Activated naive CD8-positive, alpha-beta T cell treated with anti-CD3 and anti-CD28 coated beads for 36 hours (primary cell): Measurements from ENCODE around the gene NBPF3. TPM values are rescaled to one million over a fixed set of nuclear protein-coding genes. Genes with fewer than 3 reads are reported as not detected.
A peak's percentile ranks its signal among the peaks of the same experiment; 100 is the strongest.
"Not testable (repeated sequence)": the region's sequence is repeated elsewhere in the genome, so short reads cannot be mapped to it uniquely, and the experiment has no call there.

ENCODE experiments used
- DNase-seq: peaks from one replicate; pipeline ENCODE4 v3.0.0; 2021
- H3K27ac Mint-ChIP-seq: one replicate; pipeline ENCODE4 v1.8.0; 2022; ENCODE audit warnings: mild to moderate bottlenecking, moderate library complexity, mixed read lengths
- H3K27me3 Mint-ChIP-seq: one replicate; pipeline ENCODE4 v1.8.0; 2022; ENCODE audit warnings: mild to moderate bottlenecking, mixed read lengths
- H3K36me3 Mint-ChIP-seq: one replicate; pipeline ENCODE4 v1.8.0; 2021; ENCODE audit warnings: mild to moderate bottlenecking, mixed read lengths
- H3K4me1 Mint-ChIP-seq: one replicate; pipeline ENCODE4 v1.8.0; 2021; ENCODE audit warnings: mixed read lengths
- H3K4me3 Mint-ChIP-seq: one replicate; pipeline ENCODE4 v1.8.0; 2022; ENCODE audit warnings: mild to moderate bottlenecking, moderate library complexity, mixed read lengths
- H3K9me3 Mint-ChIP-seq: one replicate; pipeline ENCODE4 v1.8.0; 2022; ENCODE audit warnings: mixed read lengths
- total RNA-seq, 2 experiments: library from RNA; stranded (reverse); gene quantifications; one replicate each; pipeline ENCODE4 v1.2.3, GENCODE V29; 2021

NBPF3 gene
- total RNA-seq, 2 experiments from 2014 or later: 3.9 to 4.2 TPM

DNA sequence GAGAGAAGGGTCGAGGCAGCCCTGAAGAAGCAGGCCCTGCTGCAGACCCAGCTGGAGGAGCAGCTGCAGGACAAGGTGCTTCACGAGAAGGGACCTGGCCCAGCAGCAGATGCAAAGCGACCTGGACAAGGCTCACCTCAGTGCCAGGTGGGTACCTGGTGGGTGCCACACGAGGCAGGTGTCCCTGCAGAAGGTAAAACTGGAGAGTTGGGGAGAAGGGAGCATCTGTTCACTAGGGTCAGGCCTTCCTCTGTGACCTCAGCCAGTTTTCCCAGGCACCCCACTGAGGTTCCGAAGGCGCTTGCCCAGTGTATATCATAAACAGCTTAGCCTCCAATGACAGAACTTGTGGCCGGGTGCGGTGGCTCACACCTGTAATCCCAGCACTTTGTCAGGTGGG, 5.5 kb upstream of the NBPF3 start:
- peaks cover 6% of the 10 kb centered on the region for H3K27me3 Mint-ChIP-seq

DNA sequence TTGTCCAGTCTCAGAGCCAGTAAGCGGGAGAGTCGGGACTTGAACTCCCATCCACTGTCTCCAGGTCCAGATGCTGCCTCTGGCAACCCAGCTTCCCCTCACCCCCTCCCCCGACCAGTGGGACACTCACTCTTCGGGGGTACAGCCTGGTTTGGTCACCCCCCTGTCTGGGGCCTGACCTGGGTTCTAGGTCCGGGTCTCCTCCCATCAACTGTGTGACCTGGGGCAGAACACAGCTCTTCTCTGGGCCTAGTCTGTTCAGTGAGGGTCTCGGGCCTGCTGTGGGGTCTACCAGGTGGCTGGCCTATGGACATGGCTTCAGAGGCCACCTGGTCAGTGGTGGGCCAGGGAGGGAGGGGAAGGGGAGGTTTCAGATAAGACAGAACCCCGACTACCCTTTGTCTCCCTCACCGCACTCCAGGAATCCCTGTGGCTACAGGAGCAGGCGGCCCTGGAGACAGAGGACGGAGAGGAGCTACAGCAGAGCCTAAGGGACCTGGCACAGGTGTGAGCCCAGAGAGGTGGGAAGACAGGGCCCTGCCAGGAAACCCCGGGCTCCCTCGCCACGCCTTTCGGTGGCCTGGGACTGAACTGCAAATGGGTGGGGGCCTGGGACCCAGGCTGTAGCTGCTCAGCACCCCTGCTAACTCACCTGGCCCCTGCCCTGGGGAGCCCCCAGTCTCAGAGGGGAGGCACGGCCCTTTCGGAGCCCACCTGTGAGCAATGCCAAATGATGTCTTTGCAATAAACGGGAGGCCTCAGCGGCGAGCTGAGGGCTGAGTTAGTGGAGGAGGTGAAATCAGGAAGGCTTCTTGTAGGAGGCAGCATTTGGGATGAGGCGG, 4.1 kb upstream of the NBPF3 start:
- Mint-ChIP-seq H3K36me3 (no peaks in the 10 kb centered on the region), H3K4me1 (peaks cover 16% of the 10 kb centered on the region), H3K27ac (no peak overlapping the region), H3K9me3 (no peaks in the 10 kb centered on the region), H3K4me3 (no peak overlapping the region), H3K27me3 (peaks cover 7% of the 10 kb centered on the region)
- DNase-seq: no peak

More for the DNA sequence above, 5.5 kb upstream of the NBPF3 start:
- DNase-seq: no peak
- Mint-ChIP-seq H3K4me3 (no peak overlapping the region), H3K27ac (no peak overlapping the region), H3K36me3 (no peaks in the 10 kb centered on the region), H3K9me3 (no peaks in the 10 kb centered on the region), H3K4me1 (peaks cover 8% of the 10 kb centered on the region)

DNA sequence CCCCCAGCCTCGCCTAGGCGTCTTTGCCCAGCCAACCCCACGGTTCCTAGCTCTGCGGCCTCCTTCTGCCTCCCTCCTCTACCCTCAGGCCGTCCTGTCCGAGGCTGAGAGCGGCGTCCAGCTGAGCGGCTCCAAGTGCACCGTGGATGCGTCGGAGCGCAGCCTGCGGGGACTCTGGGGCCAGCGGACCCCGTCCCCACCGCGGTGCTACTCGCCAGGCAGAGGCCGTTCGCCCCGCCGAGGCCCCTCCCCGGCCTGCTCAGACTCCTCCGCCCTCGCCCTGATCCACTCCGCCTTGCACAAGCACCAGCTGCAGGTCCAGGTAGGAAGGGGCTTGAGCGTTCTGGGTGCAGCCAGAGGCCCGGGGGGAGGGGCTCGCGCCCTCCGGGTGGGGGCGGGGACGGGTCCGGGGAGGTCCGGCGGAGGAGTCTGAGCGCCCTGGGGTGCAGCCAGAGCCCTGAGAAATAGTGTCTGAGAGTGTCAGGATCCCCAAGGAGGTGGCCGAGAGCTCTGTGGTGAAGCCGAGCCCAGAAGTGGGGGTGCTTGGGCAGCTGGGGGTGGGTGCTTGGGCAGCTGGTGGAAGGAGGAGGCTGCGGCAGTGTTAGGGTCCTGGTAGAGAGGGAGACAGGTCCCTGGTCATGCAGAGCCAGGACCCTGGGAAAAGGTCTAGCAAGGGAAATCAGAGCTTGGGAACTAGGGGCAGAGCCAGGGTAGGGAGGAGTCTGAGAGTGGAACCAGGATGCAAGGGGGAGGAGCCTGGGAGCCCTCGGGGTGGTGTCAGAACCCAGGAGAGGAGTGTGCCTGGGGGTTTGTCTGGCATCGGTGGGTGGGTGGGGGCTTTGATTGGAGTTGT, 3.2 kb upstream of the NBPF3 start:
- peaks cover 9% of the 10 kb centered on the region for H3K27me3 Mint-ChIP-seq
- no peaks in the 10 kb centered on the region for H3K36me3 Mint-ChIP-seq
- H3K4me3 Mint-ChIP-seq: peak overlapping the region; percentile 71
- no peak overlapping the region for H3K27ac Mint-ChIP-seq
- H3K4me1 Mint-ChIP-seq: peaks cover 20% of the 10 kb centered on the region
- H3K9me3 Mint-ChIP-seq: no peaks in the 10 kb centered on the region
- no peak for DNase-seq

DNA sequence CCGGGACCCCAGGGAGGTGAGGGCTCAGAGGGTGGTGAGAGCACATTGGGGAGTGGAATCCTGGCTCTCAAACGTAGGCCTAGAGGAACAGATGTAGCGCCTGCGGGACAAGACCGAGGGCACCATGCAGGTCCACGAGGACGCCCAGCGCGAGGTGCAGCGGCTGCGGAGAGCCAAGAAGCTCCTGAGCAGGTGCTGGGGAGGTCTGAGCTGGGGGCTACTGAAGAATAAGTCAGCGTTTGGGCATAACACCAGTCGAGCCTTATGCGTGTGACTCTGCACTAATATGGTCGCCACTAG, 2.6 kb upstream of the NBPF3 start:
- H3K4me3 Mint-ChIP-seq: peak overlapping the region; percentile 71
- no peaks in the 10 kb centered on the region for H3K9me3 Mint-ChIP-seq
- no peak for DNase-seq
- no peaks in the 10 kb centered on the region for H3K36me3 Mint-ChIP-seq
- no peak overlapping the region for H3K27ac Mint-ChIP-seq
- peaks cover 9% of the 10 kb centered on the region for H3K27me3 Mint-ChIP-seq
- peaks cover 23% of the 10 kb centered on the region for H3K4me1 Mint-ChIP-seq

DNA sequence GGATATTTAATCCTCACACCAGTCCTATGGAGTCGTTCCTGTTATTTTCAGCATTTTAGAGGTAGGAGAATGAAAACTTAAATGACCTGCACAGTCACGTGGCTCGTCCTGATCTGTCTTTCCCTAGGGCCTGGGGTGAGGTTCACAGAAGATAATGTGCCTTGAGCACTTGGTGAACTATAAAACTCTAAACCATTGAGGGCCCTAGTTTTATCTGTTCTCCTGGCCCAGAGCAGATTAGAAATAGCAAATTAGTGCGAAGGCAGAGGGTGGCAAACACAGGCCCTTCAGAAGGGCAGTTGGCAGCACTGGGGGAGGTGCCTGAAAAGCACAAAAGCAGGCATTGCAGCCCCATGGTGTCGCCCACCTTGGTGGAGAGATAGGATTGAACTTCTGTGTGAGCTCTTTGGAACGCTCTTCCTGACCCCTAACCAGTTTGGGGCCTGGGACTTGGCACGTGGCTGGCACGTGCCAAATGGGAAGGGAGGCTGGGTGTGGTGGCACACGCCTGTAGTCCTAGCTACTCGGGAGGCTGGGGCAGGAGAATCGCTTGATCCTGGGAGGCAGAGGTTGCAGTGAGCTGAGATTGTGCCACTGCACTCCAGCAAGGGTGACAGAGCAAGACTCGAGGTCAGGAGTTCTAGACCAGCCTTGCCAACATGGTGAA, 1.2 kb upstream of the NBPF3 start:
- Mint-ChIP-seq H3K4me1 (peaks cover 23% of the 10 kb centered on the region), H3K4me3 (peak overlapping the region; percentile 34)
- H3K9me3 Mint-ChIP-seq, DNase-seq, H3K27ac Mint-ChIP-seq, H3K36me3 Mint-ChIP-seq, H3K27me3 Mint-ChIP-seq: not testable (repeated sequence)

DNA sequence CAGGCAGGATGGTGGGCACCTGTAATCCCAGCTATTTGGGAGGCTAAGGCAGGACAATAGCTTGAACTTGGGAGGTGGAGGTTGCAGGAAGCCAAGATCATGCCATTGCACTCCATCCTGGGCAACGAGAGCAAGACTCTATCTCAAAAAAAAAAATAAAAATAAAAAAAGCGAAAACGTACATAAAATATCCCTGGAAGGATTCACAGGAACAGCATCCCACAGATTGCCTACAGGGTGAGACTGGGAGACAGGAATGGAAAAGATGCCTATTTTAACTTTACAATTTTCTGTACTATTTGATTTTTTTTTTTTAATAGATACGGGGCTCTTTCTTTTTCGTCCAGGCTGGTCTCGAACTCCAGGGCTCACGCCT, 604 bp upstream of the NBPF3 start:
- Mint-ChIP-seq H3K4me3 (peak overlapping the region; percentile 89), H3K9me3 (no peaks in the 10 kb centered on the region), H3K27ac (peak overlapping the region; percentile 63)

DNA sequence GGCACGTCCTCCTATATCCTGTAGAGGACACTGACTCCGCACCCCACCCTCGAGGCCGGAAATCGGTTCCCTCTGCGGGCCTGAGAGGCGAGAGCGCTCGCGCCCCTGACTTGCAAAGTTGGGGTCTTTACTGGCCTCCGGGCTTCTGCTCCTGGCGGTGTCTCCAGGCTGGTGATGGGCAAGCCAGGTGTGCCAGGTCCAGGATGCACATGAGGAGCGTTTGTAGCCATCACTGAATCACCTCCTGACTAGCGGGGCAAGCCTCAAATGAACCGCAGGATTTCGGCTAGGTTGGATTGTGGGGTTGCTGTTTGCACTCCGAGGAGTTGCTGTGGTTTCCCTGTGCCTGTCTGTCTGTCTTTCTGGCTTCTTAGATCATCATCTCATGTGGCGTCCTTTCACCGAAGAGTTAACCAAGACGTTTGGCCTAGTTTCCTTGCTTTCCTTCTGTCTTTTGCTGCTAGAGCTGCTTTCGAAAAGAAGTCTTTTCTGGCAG, 741 bp downstream of the NBPF3 start:
- peak; percentile 49 for DNase-seq
- H3K27me3 Mint-ChIP-seq, H3K9me3 Mint-ChIP-seq, H3K36me3 Mint-ChIP-seq: not testable (repeated sequence)
- Mint-ChIP-seq H3K27ac (peak overlapping the region; percentile 29), H3K4me3 (peak overlapping the region; percentile 78), H3K4me1 (peaks cover 23% of the 10 kb centered on the region)

More for the DNA sequence above, 604 bp upstream of the NBPF3 start:
- no peak for DNase-seq
- Mint-ChIP-seq H3K4me1 (peaks cover 23% of the 10 kb centered on the region), H3K36me3 (no peaks in the 10 kb centered on the region), H3K27me3 (peaks cover 9% of the 10 kb centered on the region)

DNA sequence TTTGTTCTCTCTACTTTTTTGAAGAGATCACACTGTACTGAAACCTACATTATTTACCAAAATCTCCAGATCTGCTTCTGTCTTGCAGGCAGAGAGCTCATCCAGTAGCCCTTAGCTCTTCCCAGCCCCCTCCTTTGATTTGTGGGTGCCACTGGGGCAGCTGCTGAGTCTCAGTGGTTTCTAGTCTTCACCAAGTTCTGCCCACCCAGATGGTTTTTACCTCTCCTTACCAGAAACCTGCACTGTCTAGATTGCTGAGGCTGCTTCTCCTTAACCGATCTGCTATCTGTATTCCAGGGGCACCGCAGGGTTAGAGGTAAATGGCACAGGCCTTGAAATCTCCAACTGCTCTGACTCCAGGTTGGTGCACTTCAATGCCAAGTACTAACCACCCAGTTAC, 6.7 kb downstream of the NBPF3 start:
- H3K4me1 Mint-ChIP-seq: peaks cover 22% of the 10 kb centered on the region
- not testable (repeated sequence) for H3K4me3 Mint-ChIP-seq, H3K9me3 Mint-ChIP-seq, DNase-seq, H3K27me3 Mint-ChIP-seq, H3K27ac Mint-ChIP-seq, H3K36me3 Mint-ChIP-seq

DNA sequence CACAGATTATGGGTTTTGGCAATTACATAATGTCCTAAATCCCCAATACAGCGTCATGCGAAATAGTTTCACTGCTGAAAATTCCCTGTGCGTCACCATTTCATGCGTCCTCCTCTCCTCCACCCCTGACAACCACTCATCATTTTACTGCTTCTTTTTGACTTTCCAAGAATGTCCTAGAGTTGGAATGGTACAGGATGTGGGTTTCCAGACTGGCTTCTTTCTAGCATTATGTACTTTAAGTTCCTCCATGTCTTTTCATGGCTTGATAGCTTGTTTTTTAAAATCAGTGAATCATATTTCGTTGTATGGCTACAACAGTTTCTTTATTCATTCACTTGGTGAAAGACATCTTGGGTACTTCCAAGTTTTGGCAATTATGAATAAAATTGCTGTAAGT, 7.4 kb downstream of the NBPF3 start:
- Mint-ChIP-seq H3K4me3 (no peak overlapping the region), H3K36me3 (peaks cover 7% of the 10 kb centered on the region), H3K27me3 (no peaks in the 10 kb centered on the region), H3K9me3 (no peaks in the 10 kb centered on the region), H3K27ac (no peak overlapping the region), H3K4me1 (peaks cover 18% of the 10 kb centered on the region)
- DNase-seq: no peak

DNA sequence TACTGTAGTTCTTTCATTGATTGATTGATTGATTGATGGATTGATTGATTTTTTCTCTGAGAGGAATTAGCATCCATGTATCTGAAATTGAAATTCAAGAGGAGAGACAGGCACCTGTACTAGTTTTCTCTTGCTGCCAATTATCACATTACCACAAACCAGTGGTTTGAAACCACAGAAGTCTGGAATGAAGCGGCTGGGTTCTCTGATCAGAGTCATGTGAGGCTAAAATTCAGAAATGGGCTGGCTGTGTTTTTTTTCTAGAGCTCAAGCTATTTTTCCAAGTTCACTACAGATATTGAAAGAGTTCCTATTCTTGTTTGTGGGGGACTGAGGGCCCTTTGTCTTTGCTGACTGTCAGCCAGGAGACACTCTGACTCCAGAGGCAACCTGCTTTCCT, 10.0 kb downstream of the NBPF3 start:
- Mint-ChIP-seq H3K27me3 (no peaks in the 10 kb centered on the region), H3K36me3 (peaks cover 8% of the 10 kb centered on the region), H3K27ac (no peak overlapping the region), H3K4me1 (peaks cover 26% of the 10 kb centered on the region), H3K4me3 (no peak overlapping the region), H3K9me3 (no peaks in the 10 kb centered on the region)
- no peak for DNase-seq

DNA sequence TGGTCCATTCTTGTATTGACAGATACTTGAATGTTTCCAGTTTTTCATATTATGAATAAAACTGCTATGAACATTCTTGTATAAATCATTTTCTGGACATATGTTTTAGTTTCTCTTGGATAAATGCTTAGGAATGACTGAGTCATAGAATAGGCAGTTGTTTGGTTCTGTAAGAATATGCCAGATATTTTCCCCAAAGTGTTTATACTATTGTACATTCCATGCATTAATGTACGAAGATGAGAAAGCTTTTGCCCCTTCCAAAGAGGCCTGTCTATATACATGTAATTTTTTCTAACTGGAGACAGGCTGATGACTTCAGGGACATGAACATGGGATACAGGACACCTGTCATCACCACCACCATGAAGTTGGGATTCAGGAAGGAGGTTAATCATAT, 11.3 kb downstream of the NBPF3 start:
- Mint-ChIP-seq H3K27ac (no peak overlapping the region), H3K4me3 (no peak overlapping the region), H3K27me3 (no peaks in the 10 kb centered on the region), H3K36me3 (peaks cover 8% of the 10 kb centered on the region), H3K9me3 (no peaks in the 10 kb centered on the region), H3K4me1 (peaks cover 23% of the 10 kb centered on the region)
- DNase-seq: no peak

DNA sequence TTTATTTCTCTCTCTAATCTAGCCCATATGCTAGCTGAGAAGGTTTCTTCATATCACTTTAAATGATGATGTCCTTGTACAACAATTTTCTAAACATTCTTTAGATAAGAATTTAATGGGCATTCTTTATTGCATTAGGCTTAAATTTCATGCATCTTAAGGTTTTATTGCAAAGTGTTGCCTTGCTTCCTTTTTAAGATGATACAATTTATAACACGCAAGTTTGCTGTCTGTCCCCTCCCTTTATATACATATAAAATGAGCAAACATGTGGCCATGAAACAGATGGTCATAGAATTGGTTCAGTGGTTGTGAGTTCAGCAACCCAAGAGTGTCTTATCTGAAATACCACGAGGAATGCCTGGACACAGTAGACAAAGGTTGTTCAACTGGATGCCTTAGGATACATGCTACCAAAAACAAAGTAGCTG, 12.1 kb downstream of the NBPF3 start:
- Mint-ChIP-seq H3K36me3 (peaks cover 8% of the 10 kb centered on the region), H3K9me3 (no peaks in the 10 kb centered on the region), H3K27me3 (no peaks in the 10 kb centered on the region), H3K27ac (no peak overlapping the region), H3K4me1 (peaks cover 20% of the 10 kb centered on the region), H3K4me3 (no peak overlapping the region)
- DNase-seq: no peak

DNA sequence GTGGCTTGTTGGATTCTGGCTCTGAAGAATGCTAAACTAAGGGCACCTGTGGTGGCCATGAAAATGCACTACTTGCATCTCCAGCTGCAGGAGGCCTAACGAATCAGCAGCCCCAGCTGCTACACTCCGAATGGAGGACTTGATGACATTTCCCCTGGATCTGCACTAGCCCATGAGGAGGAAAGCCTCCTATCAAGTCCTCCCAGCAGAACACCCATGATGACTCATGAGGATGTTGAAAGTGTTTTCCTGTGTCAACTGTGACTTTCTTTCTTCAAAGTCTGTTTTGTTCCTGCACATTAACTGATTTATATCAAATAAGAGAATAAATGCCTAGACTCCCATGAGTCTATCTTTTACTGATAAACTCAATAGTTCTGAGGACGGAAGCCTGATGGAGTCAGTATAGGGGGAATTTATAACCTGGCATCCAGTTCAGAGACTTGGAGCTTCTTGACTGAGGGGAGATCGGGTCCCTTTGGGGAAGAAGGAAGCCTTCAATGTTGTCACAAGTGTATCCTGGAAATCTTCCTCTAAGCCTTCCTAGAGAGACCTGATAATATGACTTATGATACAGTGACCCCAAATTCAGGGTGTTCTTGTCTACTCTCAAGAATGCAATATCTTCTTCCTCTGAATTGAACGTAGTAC, 14.2 kb downstream of the NBPF3 start:
- not testable (repeated sequence) for DNase-seq, H3K27ac Mint-ChIP-seq, H3K9me3 Mint-ChIP-seq, H3K36me3 Mint-ChIP-seq, H3K27me3 Mint-ChIP-seq, H3K4me3 Mint-ChIP-seq
- peaks cover 14% of the 10 kb centered on the region for H3K4me1 Mint-ChIP-seq

DNA sequence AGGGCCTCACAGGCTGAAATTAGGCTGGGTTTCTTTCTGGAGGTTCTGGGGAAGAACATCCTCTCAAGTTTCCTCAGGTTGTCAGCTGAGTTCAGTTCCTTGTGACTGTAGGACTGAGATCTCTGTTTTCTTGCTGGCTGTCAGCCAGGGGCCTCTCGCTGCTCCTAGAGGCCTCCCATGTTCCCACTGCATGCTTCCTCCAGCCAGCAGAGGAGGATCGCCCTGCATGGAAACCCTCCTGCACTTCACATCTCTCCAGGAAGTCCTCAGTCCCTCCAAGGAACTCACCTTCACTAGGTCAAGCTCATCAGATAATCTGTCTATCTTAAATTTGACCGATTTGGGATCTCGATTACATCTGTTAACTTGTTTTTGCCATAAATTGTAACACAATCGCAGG, 15.0 kb downstream of the NBPF3 start:
- H3K9me3 Mint-ChIP-seq, H3K4me3 Mint-ChIP-seq, DNase-seq, H3K27ac Mint-ChIP-seq, H3K27me3 Mint-ChIP-seq, H3K36me3 Mint-ChIP-seq: not testable (repeated sequence)
- peaks cover 11% of the 10 kb centered on the region for H3K4me1 Mint-ChIP-seq

DNA sequence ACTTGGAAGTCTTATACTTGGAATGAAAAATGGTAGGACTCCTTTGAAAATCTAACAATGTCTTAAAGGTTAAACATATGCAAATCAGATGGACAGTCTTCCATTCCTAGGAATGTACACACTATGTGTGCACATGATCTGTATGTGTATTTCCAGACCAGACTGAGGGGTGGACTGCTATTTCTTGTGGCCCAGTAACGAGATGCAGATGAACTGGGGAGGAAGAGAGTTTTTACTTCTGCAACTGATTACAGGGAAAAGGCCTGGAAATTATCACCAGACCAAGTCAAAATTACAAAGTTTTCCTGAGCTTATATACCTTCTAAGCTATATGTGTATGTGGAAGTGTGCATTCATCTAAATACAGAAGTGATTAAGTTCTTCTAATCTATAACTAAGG, 17.7 kb downstream of the NBPF3 start:
- no peak overlapping the region for H3K27ac Mint-ChIP-seq
- no peak for DNase-seq
- H3K4me3 Mint-ChIP-seq: no peak overlapping the region
- peaks cover 2% of the 10 kb centered on the region for H3K36me3 Mint-ChIP-seq
- H3K4me1 Mint-ChIP-seq: peaks cover 9% of the 10 kb centered on the region
- no peaks in the 10 kb centered on the region for H3K27me3 Mint-ChIP-seq
- no peaks in the 10 kb centered on the region for H3K9me3 Mint-ChIP-seq
